ENCODE results near the gene RNF157.
"Not testable (repeated sequence)": the region's sequence is repeated elsewhere in the genome, so short reads cannot be mapped to it uniquely, and the experiment has no call there.

RNF157 gene

GRCh38 chr17:76239538-76240274, 587 bp downstream of the RNF157 start:
- no peak for TF ChIP-seq GATA1 (IDR thresholded peaks at IDR 0.05; ENCODE audit: low read depth, low read length)
- no peak for TF ChIP-seq POLR2A (IDR thresholded peaks at IDR 0.05; ENCODE audit: low read length)
- no peak for DNase-seq

- no peak for DNase-seq
- no peak for TF ChIP-seq POLR2A (IDR thresholded peaks at IDR 0.05; ENCODE audit: low read length)
- no peak for TF ChIP-seq GATA1 (IDR thresholded peaks at IDR 0.05; ENCODE audit: low read depth, low read length)
These were observed 1.3 kb downstream of the RNF157 start for GRCh38 chr17:76238847-76239537.

GRCh38 chr17:76237859-76238313, 2.4 kb downstream of the RNF157 start:
- no peak for DNase-seq
- TF ChIP-seq GATA1 (IDR thresholded peaks at IDR 0.05; ENCODE audit: low read depth, low read length): no peak
- TF ChIP-seq POLR2A (IDR thresholded peaks at IDR 0.05; ENCODE audit: low read length): no peak

- DNase-seq: no peak
- TF ChIP-seq POLR2A (IDR thresholded peaks at IDR 0.05; ENCODE audit: low read length) (no peak), GATA1 (IDR thresholded peaks at IDR 0.05; ENCODE audit: low read depth, low read length) (no peak)
These were observed 3.7 kb downstream of the RNF157 start for GRCh38 chr17:76236603-76237002.

- TF ChIP-seq POLR2A (IDR thresholded peaks at IDR 0.05; ENCODE audit: low read length): no peak
- no peak for TF ChIP-seq GATA1 (IDR thresholded peaks at IDR 0.05; ENCODE audit: low read depth, low read length)
- DNase-seq: no peak
These were observed 4.4 kb downstream of the RNF157 start for GRCh38 chr17:76235883-76236282.

- no peak for DNase-seq
- TF ChIP-seq POLR2A (IDR thresholded peaks at IDR 0.05; ENCODE audit: low read length): no peak
- no peak for TF ChIP-seq GATA1 (IDR thresholded peaks at IDR 0.05; ENCODE audit: low read depth, low read length)
These were observed 6.0 kb downstream of the RNF157 start for GRCh38 chr17:76234354-76234679.

- DNase-seq: no peak
- TF ChIP-seq POLR2A (IDR thresholded peaks at IDR 0.05; ENCODE audit: low read length) (no peak), GATA1 (IDR thresholded peaks at IDR 0.05; ENCODE audit: low read depth, low read length) (no peak)
These were observed 6.5 kb downstream of the RNF157 start for GRCh38 chr17:76233588-76234353.

GRCh38 chr17:76232342-76232741, 8.0 kb downstream of the RNF157 start:
- TF ChIP-seq GATA1 (IDR thresholded peaks at IDR 0.05; ENCODE audit: low read depth, low read length) (no peak), POLR2A (IDR thresholded peaks at IDR 0.05; ENCODE audit: low read length) (no peak)
- no peak for DNase-seq

- not testable (repeated sequence) for DNase-seq
These were observed 13.5 kb downstream of the RNF157 start for GRCh38 chr17:76226749-76227148.

GRCh38 chr17:76225373-76226086, 14.8 kb downstream of the RNF157 start:
- not testable (repeated sequence) for DNase-seq

GRCh38 chr17:76223802-76224201, 16.5 kb downstream of the RNF157 start:
- TF ChIP-seq GATA1 (IDR thresholded peaks at IDR 0.05; ENCODE audit: low read depth, low read length): no peak
- TF ChIP-seq POLR2A (IDR thresholded peaks at IDR 0.05; ENCODE audit: low read length): no peak
- no peak for DNase-seq

GRCh38 chr17:76219670-76220383, 20.5 kb downstream of the RNF157 start:
- no peak for DNase-seq
- no peak for TF ChIP-seq GATA1 (IDR thresholded peaks at IDR 0.05; ENCODE audit: low read depth, low read length)
- no peak for TF ChIP-seq POLR2A (IDR thresholded peaks at IDR 0.05; ENCODE audit: low read length)

GRCh38 chr17:76217081-76217480, 23.2 kb downstream of the RNF157 start:
- no peak for TF ChIP-seq POLR2A (IDR thresholded peaks at IDR 0.05; ENCODE audit: low read length)
- no peak for TF ChIP-seq GATA1 (IDR thresholded peaks at IDR 0.05; ENCODE audit: low read depth, low read length)
- DNase-seq: no peak
